Skeletal muscle satellite cell (primary cell): ENCODE data around the gene VIPR1.

Experiments used
- H3K27me3 ChIP-seq: 2 replicates; pipeline ENCODE4 v1.7.0; 2013; ENCODE audit warnings: low read length; ENCODE audit not compliant: control insufficient read depth, insufficient read depth
- H3K36me3 ChIP-seq: 2 replicates; pipeline ENCODE4 v1.7.0; 2013; ENCODE audit warnings: mild to moderate bottlenecking, control low read depth, low read length; ENCODE audit not compliant: insufficient read depth
- H3K4me1 ChIP-seq: 2 replicates; pipeline ENCODE4 v1.7.0; 2013; ENCODE audit warnings: low read length; ENCODE audit not compliant: control insufficient read depth, insufficient read depth
- H3K4me2 ChIP-seq: 2 replicates; pipeline ENCODE4 v1.7.0; 2013; ENCODE audit warnings: mild to moderate bottlenecking, low read length
- H3K4me3 ChIP-seq: 2 replicates; pipeline ENCODE4 v1.7.0; 2013; ENCODE audit warnings: low read length
- H3K9ac ChIP-seq: 2 replicates; pipeline ENCODE4 v1.7.0; 2013; ENCODE audit warnings: mild to moderate bottlenecking, low read depth, low read length, moderate library complexity
- H3K9me3 ChIP-seq: replicated peaks from 2 replicates; pipeline ENCODE4 v1.7.0; 2013; ENCODE audit warnings: mild to moderate bottlenecking, control low read depth, low read length

VIPR1 gene

GRCh38 chr3:42527368-42527917 is 25.0 kb downstream of the VIPR1 start:
- no peaks in the 10 kb centered on the region for H3K4me1 ChIP-seq
- H3K36me3 ChIP-seq = no peaks in the 10 kb centered on the region
- H3K9ac ChIP-seq = no peak overlapping the region
- no peak overlapping the region for H3K4me2 ChIP-seq
- peaks cover 10% of the 10 kb centered on the region for H3K27me3 ChIP-seq
- no peaks in the 10 kb centered on the region for H3K9me3 ChIP-seq
- no peak overlapping the region for H3K4me3 ChIP-seq

DNA sequence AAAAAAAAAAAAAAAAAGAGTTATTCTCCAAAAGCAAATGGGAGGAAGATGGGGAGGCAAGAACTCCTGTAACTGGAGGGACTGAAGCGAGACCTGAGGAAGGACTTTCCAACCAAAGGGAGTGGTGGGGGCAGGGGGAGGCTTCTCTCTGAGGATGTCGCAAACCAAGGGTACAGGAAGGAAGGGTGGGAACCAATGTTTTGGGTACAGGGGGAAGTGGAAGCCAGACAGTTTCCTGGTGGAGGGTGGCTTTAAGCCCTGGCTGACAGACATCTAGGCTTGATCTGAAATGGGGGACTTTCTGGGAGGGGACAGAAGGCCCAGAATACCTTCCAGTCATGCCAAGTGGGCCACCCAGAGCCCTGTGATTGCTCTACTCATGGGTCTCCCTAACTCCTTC is 27.0 kb downstream of the VIPR1 start:
- H3K4me1 ChIP-seq = no peaks in the 10 kb centered on the region
- no peak overlapping the region for H3K4me3 ChIP-seq

GRCh38 chr3:42530073-42530472 is 27.6 kb downstream of the VIPR1 start:
- Histone ChIP-seq H3K9ac (no peak overlapping the region), H3K36me3 (no peaks in the 10 kb centered on the region), H3K9me3 (no peaks in the 10 kb centered on the region), H3K27me3 (peaks cover 17% of the 10 kb centered on the region), H3K4me1 (no peaks in the 10 kb centered on the region), H3K4me2 (no peak overlapping the region), H3K4me3 (no peak overlapping the region)

More for the DNA sequence above, 27.0 kb downstream of the VIPR1 start:
- H3K9me3 ChIP-seq = no peaks in the 10 kb centered on the region
- no peak overlapping the region for H3K9ac ChIP-seq
- H3K36me3 ChIP-seq = no peaks in the 10 kb centered on the region
- H3K4me2 ChIP-seq = no peak overlapping the region
- peaks cover 11% of the 10 kb centered on the region for H3K27me3 ChIP-seq

- Histone ChIP-seq H3K4me3 (no peak overlapping the region), H3K36me3 (no peaks in the 10 kb centered on the region), H3K9ac (no peak overlapping the region), H3K4me1 (no peaks in the 10 kb centered on the region), H3K9me3 (no peaks in the 10 kb centered on the region), H3K4me2 (no peak overlapping the region), H3K27me3 (peaks cover 19% of the 10 kb centered on the region)
These were observed 29.0 kb downstream of the VIPR1 start for GRCh38 chr3:42531470-42531869.

DNA sequence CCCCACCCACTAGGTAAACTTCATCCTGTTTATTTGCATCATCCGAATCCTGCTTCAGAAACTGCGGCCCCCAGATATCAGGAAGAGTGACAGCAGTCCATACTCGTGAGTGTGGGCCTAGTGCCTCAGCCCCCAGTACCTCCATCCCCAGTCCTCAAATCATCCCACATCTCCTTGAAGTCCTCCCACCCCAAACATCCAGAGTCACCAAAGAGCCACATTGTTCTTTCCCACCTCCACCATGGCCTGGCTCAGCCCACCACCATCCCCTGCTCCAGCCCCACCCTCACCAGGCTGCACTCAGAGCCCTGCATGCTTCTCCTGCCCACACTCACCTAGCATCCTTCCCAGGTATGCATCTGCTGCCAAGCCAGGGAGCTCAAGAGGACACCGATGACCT is 29.8 kb downstream of the VIPR1 start:
- Histone ChIP-seq H3K36me3 (no peaks in the 10 kb centered on the region), H3K9me3 (no peaks in the 10 kb centered on the region), H3K4me3 (no peak overlapping the region), H3K4me2 (no peak overlapping the region), H3K27me3 (peaks cover 20% of the 10 kb centered on the region), H3K4me1 (no peaks in the 10 kb centered on the region), H3K9ac (no peak overlapping the region)

- Histone ChIP-seq H3K4me3 (no peak overlapping the region), H3K9ac (no peak overlapping the region), H3K4me2 (no peak overlapping the region), H3K27me3 (peaks cover 28% of the 10 kb centered on the region), H3K36me3 (no peaks in the 10 kb centered on the region), H3K4me1 (no peaks in the 10 kb centered on the region), H3K9me3 (no peaks in the 10 kb centered on the region)
These were observed 30.9 kb downstream of the VIPR1 start for GRCh38 chr3:42533161-42533897.

DNA sequence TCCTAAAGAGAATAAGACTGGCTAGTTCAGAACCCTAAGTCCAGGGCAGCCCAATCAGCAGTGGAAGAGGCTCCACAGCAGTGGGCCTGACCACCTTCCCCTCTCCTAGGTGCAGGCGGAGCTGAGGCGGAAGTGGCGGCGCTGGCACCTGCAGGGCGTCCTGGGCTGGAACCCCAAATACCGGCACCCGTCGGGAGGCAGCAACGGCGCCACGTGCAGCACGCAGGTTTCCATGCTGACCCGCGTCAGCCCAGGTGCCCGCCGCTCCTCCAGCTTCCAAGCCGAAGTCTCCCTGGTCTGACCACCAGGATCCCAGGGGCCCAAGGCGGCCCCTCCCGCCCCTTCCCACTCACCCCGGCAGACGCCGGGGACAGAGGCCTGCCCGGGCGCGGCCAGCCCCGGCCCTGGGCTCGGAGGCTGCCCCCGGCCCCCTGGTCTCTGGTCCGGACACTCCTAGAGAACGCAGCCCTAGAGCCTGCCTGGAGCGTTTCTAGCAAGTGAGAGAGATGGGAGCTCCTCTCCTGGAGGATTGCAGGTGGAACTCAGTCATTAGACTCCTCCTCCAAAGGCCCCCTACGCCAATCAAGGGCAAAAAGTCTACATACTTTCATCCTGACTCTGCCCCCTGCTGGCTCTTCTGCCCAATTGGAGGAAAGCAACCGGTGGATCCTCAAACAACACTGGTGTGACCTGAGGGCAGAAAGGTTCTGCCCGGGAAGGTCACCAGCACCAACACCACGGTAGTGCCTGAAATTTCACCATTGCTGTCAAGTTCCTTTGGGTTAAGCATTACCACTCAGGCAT is 33.7 kb downstream of the VIPR1 start:
- H3K4me3 ChIP-seq = no peak overlapping the region
- no peaks in the 10 kb centered on the region for H3K4me1 ChIP-seq
- H3K4me2 ChIP-seq = no peak overlapping the region
- peaks cover 22% of the 10 kb centered on the region for H3K27me3 ChIP-seq
- H3K9me3 ChIP-seq = no peaks in the 10 kb centered on the region
- no peaks in the 10 kb centered on the region for H3K36me3 ChIP-seq
- no peak overlapping the region for H3K9ac ChIP-seq

DNA sequence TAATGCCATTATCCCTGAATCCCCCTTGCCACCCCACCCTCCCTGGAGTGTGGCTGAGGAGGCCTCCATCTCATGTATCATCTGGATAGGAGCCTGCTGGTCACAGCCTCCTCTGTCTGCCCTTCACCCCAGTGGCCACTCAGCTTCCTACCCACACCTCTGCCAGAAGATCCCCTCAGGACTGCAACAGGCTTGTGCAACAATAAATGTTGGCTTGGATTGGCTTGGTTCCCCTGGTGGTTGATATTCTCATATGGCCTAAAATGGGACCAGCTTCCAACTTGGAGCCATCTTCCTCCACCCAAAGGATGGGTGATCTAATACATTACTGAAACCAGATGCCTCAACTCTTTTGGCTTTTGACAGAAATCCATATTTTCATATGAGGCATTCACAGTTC is 34.9 kb downstream of the VIPR1 start:
- Histone ChIP-seq H3K27me3 (peaks cover 18% of the 10 kb centered on the region), H3K9ac (no peak overlapping the region), H3K4me3 (no peak overlapping the region), H3K4me2 (no peak overlapping the region), H3K4me1 (no peaks in the 10 kb centered on the region), H3K9me3 (no peaks in the 10 kb centered on the region), H3K36me3 (no peaks in the 10 kb centered on the region)

- peaks cover 6% of the 10 kb centered on the region for H3K4me1 ChIP-seq
- H3K9me3 ChIP-seq = no peaks in the 10 kb centered on the region
- no peak overlapping the region for H3K9ac ChIP-seq
- peaks cover 11% of the 10 kb centered on the region for H3K27me3 ChIP-seq
- H3K36me3 ChIP-seq = no peaks in the 10 kb centered on the region
- H3K4me2 ChIP-seq = no peak overlapping the region
- H3K4me3 ChIP-seq = no peak overlapping the region
These were observed 37.6 kb downstream of the VIPR1 start for GRCh38 chr3:42539871-42540714.

GRCh38 chr3:42541079-42541478 is 38.6 kb downstream of the VIPR1 start:
- Histone ChIP-seq H3K9ac (no peak overlapping the region), H3K4me1 (peaks cover 8% of the 10 kb centered on the region), H3K9me3 (no peaks in the 10 kb centered on the region), H3K27me3 (peaks cover 9% of the 10 kb centered on the region), H3K36me3 (no peaks in the 10 kb centered on the region), H3K4me3 (no peak overlapping the region), H3K4me2 (no peak overlapping the region)
